ENCODE measurements around the gene DNER. TPM values are rescaled to one million over a fixed set of nuclear protein-coding genes. Genes with fewer than 3 reads are reported as not detected.

The DNER gene
- polyA plus RNA-seq, 2 of the 4 experiments (the other 2 are of a cell fraction), result 0.34 to 4.2 TPM

DNA sequence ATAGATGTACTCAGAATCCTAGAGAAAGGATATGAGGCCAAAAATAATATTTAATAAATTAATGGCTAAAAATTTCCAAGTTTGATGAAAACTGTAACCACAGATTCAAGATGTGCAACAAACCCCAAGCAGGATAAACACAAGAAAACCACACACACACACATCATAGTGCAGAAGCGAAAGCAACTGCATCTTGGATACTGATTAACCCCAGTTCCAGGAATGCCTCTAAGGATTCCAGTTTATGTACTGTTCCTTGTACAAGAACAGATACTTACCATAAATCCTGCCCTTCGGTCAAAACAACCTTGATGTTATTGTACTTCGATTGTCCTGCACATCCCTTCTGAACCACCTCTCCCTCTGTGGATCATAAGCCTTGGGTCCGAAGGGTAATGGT is 320.4 kb downstream of the DNER start:
- FAIRE-seq (no peak), DNase-seq (ENCODE audit: low read depth in 1 of 2, low spot score in 1 of 2) (no peak), ATAC-seq (no peak)
- ChIA-PET CTCF (interaction anchor here (1.0 kb wide), 1 partner anchor 13 kb away, joined by 3 read pairs; no protein-coding TSS in a partner anchor), POLR2A (no interaction called here)
- Histone ChIP-seq H3K4me3 (no peak overlapping the region), H3K4me2 (no peak overlapping the region), H3K9me3 (peaks cover 24% of the 10 kb centered on the region), H3K27ac (no peak overlapping the region), H3K4me1 (no peaks in the 10 kb centered on the region)
- TF ChIP-seq RAD21 (conservative IDR thresholded peaks at IDR 0.05 in 1 of 2, IDR thresholded peaks at IDR 0.05 in 1 of 2) (no peak), KDM1A (IDR thresholded peaks at IDR 0.05; ENCODE audit: low read depth) (no peak), CHD4 (IDR thresholded peaks at IDR 0.05; ENCODE audit: borderline replicate concordance) (no peak), SREBF2 (IDR thresholded peaks at IDR 0.05) (no peak), GATA3 (IDR thresholded peaks at IDR 0.05; ENCODE audit: borderline replicate concordance) (no peak), ZFP36 (IDR thresholded peaks at IDR 0.05; ENCODE audit: borderline replicate concordance, partially characterized antibody) (no peak), RFX5 (IDR thresholded peaks at IDR 0.05) (no peak), HOXB13 (CRISPR knock-in tag; IDR thresholded peaks at IDR 0.05; ENCODE audit: low read depth) (no peak), TFCP2L1 (CRISPR knock-in tag; IDR thresholded peaks at IDR 0.05) (no peak), EHF (CRISPR knock-in tag; IDR thresholded peaks at IDR 0.05) (no peak), HDAC2 (IDR thresholded peaks at IDR 0.05) (no peak), ZC3H11A (IDR thresholded peaks at IDR 0.05) (no peak), EP300 (IDR thresholded peaks at IDR 0.05) (no peak), CHD2 (IDR thresholded peaks at IDR 0.05; ENCODE audit: low read length, partially characterized antibody) (no peak), TP53 (CRISPR knock-in tag; IDR thresholded peaks at IDR 0.05) (no peak), MYC (IDR thresholded peaks at IDR 0.05; ENCODE audit: borderline replicate concordance, low read length) (no peak)
- TF ChIP-seq, protein P1, sequence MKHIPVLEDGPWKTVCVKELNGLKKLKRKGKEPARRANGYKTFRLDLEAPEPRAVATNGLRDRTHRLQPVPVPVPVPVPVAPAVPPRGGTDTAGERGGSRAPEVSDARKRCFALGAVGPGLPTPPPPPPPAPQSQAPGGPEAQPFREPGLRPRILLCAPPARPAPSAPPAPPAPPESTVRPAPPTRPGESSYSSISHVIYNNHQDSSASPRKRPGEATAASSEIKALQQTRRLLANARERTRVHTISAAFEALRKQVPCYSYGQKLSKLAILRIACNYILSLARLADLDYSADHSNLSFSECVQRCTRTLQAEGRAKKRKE (CRISPR knock-in tag; IDR thresholded peaks at IDR 0.05; ENCODE audit: low read depth), result no peak
- TF ChIP-seq, protein P2, sequence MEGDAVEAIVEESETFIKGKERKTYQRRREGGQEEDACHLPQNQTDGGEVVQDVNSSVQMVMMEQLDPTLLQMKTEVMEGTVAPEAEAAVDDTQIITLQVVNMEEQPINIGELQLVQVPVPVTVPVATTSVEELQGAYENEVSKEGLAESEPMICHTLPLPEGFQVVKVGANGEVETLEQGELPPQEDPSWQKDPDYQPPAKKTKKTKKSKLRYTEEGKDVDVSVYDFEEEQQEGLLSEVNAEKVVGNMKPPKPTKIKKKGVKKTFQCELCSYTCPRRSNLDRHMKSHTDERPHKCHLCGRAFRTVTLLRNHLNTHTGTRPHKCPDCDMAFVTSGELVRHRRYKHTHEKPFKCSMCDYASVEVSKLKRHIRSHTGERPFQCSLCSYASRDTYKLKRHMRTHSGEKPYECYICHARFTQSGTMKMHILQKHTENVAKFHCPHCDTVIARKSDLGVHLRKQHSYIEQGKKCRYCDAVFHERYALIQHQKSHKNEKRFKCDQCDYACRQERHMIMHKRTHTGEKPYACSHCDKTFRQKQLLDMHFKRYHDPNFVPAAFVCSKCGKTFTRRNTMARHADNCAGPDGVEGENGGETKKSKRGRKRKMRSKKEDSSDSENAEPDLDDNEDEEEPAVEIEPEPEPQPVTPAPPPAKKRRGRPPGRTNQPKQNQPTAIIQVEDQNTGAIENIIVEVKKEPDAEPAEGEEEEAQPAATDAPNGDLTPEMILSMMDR (IDR thresholded peaks at IDR 0.05), result no peak
- TF ChIP-seq, protein P3, sequence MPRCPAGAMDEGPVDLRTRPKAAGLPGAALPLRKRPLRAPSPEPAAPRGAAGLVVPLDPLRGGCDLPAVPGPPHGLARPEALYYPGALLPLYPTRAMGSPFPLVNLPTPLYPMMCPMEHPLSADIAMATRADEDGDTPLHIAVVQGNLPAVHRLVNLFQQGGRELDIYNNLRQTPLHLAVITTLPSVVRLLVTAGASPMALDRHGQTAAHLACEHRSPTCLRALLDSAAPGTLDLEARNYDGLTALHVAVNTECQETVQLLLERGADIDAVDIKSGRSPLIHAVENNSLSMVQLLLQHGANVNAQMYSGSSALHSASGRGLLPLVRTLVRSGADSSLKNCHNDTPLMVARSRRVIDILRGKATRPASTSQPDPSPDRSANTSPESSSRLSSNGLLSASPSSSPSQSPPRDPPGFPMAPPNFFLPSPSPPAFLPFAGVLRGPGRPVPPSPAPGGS (IDR thresholded peaks at IDR 0.05), result no peak
- TF ChIP-seq, protein P4, sequence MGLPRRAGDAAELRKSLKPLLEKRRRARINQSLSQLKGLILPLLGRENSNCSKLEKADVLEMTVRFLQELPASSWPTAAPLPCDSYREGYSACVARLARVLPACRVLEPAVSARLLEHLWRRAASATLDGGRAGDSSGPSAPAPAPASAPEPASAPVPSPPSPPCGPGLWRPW (IDR thresholded peaks at IDR 0.05), result no peak
- WGBS (ENCODE audit: missing lambda C conversion rate), result 71% methylated on average over 4 of the region's 4 CpGs

DNA sequence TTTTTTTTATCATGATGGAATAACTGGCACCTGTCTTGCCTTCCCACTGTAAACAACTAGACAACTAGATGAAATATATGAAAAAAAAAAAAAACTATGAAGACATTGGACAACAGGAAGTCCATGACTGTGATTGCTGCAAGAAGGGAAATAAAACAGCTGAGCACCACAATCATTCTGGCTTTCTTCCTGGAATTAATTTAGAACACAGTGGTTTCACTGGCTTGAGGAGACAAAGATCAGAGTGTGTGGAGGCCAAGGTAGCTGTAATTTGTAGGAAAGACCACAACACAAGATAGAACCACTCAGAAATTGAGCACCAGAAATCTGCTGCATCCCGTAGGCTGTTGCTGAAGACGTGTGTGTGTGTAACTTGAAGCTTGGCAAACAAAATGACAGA is 322.2 kb downstream of the DNER start:
- TF ChIP-seq, protein P2 (IDR thresholded peaks at IDR 0.05), result no peak
- TF ChIP-seq MAFK (IDR thresholded peaks at IDR 0.05; ENCODE audit: partially characterized antibody) (no peak), KDM1A (IDR thresholded peaks at IDR 0.05; ENCODE audit: low read depth) (no peak), JUN (IDR thresholded peaks at IDR 0.05) (no peak), EHF (CRISPR knock-in tag; IDR thresholded peaks at IDR 0.05) (no peak), FOSL2 (IDR thresholded peaks at IDR 0.05) (no peak), FOSL2 (CRISPR knock-in tag; IDR thresholded peaks at IDR 0.05) (no peak), CEBPB (IDR thresholded peaks at IDR 0.05) (no peak), ZSCAN20 (CRISPR knock-in tag; IDR thresholded peaks at IDR 0.05) (no peak), RCOR1 (IDR thresholded peaks at IDR 0.05; ENCODE audit: low read depth, low read length) (no peak), ZC3H11A (IDR thresholded peaks at IDR 0.05) (no peak), NR3C1 (IDR thresholded peaks at IDR 0.05) (no peak), FOSB (CRISPR knock-in tag; IDR thresholded peaks at IDR 0.05) (no peak)
- TF ChIP-seq, protein P5, sequence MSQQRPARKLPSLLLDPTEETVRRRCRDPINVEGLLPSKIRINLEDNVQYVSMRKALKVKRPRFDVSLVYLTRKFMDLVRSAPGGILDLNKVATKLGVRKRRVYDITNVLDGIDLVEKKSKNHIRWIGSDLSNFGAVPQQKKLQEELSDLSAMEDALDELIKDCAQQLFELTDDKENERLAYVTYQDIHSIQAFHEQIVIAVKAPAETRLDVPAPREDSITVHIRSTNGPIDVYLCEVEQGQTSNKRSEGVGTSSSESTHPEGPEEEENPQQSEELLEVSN (IDR thresholded peaks at IDR 0.05; ENCODE audit: borderline replicate concordance, low read depth), result no peak
- Histone ChIP-seq H3K4me3 (no peak overlapping the region), H3K4me2 (no peak overlapping the region), H3K27ac (no peak overlapping the region), H3K4me1 (no peaks in the 10 kb centered on the region), H3K9me3 (peaks cover 24% of the 10 kb centered on the region)
- FAIRE-seq (no peak), DNase-seq (ENCODE audit: low read depth in 1 of 2, low spot score in 1 of 2) (no peak), ATAC-seq (no peak)
- WGBS (ENCODE audit: missing lambda C conversion rate), result 56% methylated on average over 2 of the region's 2 CpGs
- ChIA-PET CTCF (interaction anchor here (0.6 kb wide), 1 partner anchor 43 kb away, joined by 3 read pairs; no protein-coding TSS in a partner anchor), POLR2A (no interaction called here)
